ENCODE results near the gene FLT4.
"Not testable (repeated sequence)": the region's sequence is repeated elsewhere in the genome, so short reads cannot be mapped to it uniquely, and the experiment has no call there.

The FLT4 gene

GRCh38 chr5:180649297-180650039 lies at the start of gene FLT4:
FLT4 (minus strand) TSS chr5:180649600; CDS start chr5:180649545, 55 bp downstream.
- DNase-seq = no peak

- no peak for DNase-seq
Observed at GRCh38 chr5:180699042-180699441, 49.6 kb upstream of the FLT4 start.

- no peak for DNase-seq
Observed at GRCh38 chr5:180696116-180696515, 46.7 kb upstream of the FLT4 start.

GRCh38 chr5:180692429-180692828 lies 43.0 kb upstream of the FLT4 start:
- no peak for DNase-seq

GRCh38 chr5:180691046-180691445 lies 41.6 kb upstream of the FLT4 start:
- no peak for DNase-seq

- no peak for DNase-seq
Observed at GRCh38 chr5:180690562-180690961, 41.2 kb upstream of the FLT4 start.

GRCh38 chr5:180689775-180690174 lies 40.4 kb upstream of the FLT4 start:
- no peak for DNase-seq

GRCh38 chr5:180689071-180689694 lies 39.8 kb upstream of the FLT4 start:
- peak; percentile 62 for DNase-seq

GRCh38 chr5:180688330-180689070 lies 39.1 kb upstream of the FLT4 start:
- DNase-seq = no peak

- DNase-seq = not testable (repeated sequence)
Observed at GRCh38 chr5:180686799-180687198, 37.4 kb upstream of the FLT4 start.

GRCh38 chr5:180684623-180685161 lies 35.3 kb upstream of the FLT4 start:
- no peak for DNase-seq

- no peak for DNase-seq
Observed at GRCh38 chr5:180683220-180683922, 34.0 kb upstream of the FLT4 start.

- no peak for DNase-seq
Observed at GRCh38 chr5:180682560-180682959, 33.2 kb upstream of the FLT4 start.

GRCh38 chr5:180682008-180682407 lies 32.6 kb upstream of the FLT4 start:
- DNase-seq = not testable (repeated sequence)

GRCh38 chr5:180678319-180678718 lies 28.9 kb upstream of the FLT4 start:
- DNase-seq = not testable (repeated sequence)

GRCh38 chr5:180675036-180675635 lies 25.7 kb upstream of the FLT4 start:
- DNase-seq = no peak

GRCh38 chr5:180674090-180674475 lies 24.7 kb upstream of the FLT4 start:
- not testable (repeated sequence) for DNase-seq

GRCh38 chr5:180673371-180674089 lies 24.1 kb upstream of the FLT4 start:
- no peak for DNase-seq

GRCh38 chr5:180671958-180672524 lies 22.6 kb upstream of the FLT4 start:
- not testable (repeated sequence) for DNase-seq

GRCh38 chr5:180670586-180671359 lies 21.4 kb upstream of the FLT4 start:
- DNase-seq = peak; percentile 46

- DNase-seq = no peak
Observed at GRCh38 chr5:180670157-180670556, 20.8 kb upstream of the FLT4 start.
